ENCODE measurements around the gene LAMC1. TPM values are rescaled to one million over a fixed set of nuclear protein-coding genes. Genes with fewer than 3 reads are reported as not detected.

Gene LAMC1
- total RNA-seq, 1 experiment from 2014 or later, result 540 TPM

DNA sequence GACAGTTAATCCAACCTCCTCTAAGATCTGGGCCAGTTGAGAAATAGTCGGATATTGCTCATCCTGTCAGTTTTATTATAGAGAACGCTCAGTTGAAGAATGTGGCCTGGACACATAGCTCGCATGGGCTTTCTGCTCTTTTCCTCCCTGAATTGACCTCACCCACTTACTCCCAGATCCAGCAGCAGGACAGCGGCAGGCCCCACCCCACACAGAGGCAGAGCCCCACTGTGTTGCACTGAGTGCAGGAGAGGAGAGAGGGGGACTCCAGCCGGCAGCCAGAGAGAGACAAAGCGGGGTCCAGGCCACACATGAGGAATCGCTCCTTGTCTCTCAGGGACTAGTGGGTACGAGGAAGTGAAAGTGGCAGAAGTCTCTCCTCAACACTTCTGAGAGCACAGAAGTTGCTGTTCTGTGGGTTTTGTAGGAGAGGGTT lies 78.6 kb downstream of the LAMC1 start:
- DNase-seq (ENCODE audit: extremely low read depth, low read depth), result no peak

GRCh38 chr1:183103147-183103546 lies 79.9 kb downstream of the LAMC1 start:
- no peak for DNase-seq (ENCODE audit: extremely low read depth, low read depth)

GRCh38 chr1:183103577-183103976 lies 80.4 kb downstream of the LAMC1 start:
- DNase-seq (ENCODE audit: extremely low read depth, low read depth), result no peak

GRCh38 chr1:183105449-183105848 lies 82.2 kb downstream of the LAMC1 start:
- no peak for DNase-seq (ENCODE audit: extremely low read depth, low read depth)

DNA sequence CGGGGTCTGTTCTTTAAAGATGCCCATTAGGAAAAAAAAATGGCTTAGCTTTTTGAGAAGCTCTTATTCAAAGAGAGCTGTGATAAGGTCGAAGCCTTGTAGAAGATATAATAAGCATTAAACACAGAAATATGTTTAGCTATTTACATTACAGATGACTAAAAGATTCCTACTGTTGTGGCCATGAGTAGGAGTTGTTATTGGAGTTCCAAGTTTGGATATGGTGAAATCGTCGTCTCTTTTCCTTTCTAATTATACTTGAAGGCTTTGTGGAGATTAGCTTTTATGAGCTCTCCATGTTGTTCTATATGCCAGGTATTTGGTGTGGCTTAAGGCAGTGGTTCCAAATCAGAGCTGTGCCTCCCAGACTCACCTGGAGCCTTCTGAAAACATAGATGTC lies 82.9 kb downstream of the LAMC1 start:
- DNase-seq (ENCODE audit: extremely low read depth, low read depth), result no peak

DNA sequence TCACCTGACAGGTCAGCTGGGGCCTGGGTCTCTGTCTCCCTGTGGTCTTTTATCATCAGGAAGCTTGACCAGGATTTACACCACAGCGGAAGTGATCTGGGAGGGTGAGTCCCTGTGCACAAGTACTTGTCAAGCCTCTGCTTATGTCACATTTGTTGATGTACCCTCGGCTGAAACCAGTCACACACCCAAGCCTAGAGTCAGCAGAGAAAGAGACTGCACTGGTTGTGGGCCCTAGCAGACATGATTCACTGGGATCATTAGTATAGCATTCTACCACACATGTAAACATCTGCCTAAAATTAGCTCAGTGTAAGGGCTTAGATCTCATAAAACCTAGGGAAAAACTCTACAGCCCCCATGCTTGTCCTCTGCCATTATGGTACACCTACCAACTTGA lies 83.5 kb downstream of the LAMC1 start:
- DNase-seq (ENCODE audit: extremely low read depth, low read depth), result no peak

GRCh38 chr1:183110326-183110880 lies 87.2 kb downstream of the LAMC1 start:
- no peak for DNase-seq (ENCODE audit: extremely low read depth, low read depth)

DNA sequence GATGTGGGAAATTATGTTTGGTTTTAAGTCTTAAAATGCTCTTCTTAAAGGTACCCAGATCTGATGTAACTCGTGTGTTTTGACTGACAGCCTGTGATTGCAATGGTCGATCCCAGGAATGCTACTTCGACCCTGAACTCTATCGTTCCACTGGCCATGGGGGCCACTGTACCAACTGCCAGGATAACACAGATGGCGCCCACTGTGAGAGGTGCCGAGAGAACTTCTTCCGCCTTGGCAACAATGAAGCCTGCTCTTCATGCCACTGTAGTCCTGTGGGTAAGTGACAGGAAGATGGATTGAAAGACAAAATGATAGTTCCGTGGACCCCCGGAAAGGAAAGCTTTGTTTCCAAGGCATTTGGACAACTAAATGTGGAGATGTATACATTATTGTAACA lies 91.2 kb downstream of the LAMC1 start:
- DNase-seq (ENCODE audit: extremely low read depth, low read depth), result no peak

DNA sequence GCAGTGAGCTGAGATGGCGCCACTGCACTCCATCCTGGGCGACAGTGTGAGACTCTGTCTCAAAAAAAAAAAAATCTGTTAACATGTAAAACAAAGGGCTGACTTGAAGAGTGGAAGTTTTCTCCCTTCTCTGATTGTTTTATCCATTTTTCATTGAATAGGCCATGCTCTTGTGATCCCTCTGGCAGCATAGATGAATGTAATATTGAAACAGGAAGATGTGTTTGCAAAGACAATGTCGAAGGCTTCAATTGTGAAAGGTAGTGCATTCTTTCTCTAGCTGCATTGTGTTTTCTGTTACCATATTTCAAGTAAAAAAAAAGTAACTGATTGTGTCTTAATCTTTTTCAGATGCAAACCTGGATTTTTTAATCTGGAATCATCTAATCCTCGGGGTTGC lies 93.2 kb downstream of the LAMC1 start:
- DNase-seq (ENCODE audit: extremely low read depth, low read depth), result no peak

- DNase-seq (ENCODE audit: extremely low read depth, low read depth), result no peak
Measured at GRCh38 chr1:183121609-183122008, 98.4 kb downstream of the LAMC1 start.

GRCh38 chr1:183124259-183124658 lies 101.0 kb downstream of the LAMC1 start:
- no peak for DNase-seq (ENCODE audit: extremely low read depth, low read depth)

- no peak for DNase-seq (ENCODE audit: extremely low read depth, low read depth)
Measured at GRCh38 chr1:183125279-183125999, 102.2 kb downstream of the LAMC1 start.

- DNase-seq (ENCODE audit: extremely low read depth, low read depth), result no peak
Measured at GRCh38 chr1:183126000-183126366, 102.8 kb downstream of the LAMC1 start.

DNA sequence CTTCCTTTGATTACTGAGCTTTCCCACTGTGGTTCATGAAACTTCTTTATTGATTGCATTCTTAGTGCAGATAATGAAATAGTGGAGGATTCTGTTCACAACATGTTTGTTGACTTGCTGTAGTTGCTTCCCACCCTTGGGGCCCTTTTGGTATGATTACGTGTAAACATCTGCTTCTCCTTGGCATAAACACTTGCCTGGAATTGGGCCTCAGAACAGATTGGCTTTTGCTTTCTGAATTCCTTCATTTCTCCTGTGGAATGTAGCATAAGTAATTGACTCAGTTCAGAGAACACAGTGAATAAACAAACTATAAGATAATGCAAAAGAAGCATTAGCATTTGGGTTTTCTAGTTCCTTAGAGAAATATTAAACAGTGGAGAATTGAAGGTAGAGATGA lies 103.3 kb downstream of the LAMC1 start:
- DNase-seq (ENCODE audit: extremely low read depth, low read depth), result no peak

DNA sequence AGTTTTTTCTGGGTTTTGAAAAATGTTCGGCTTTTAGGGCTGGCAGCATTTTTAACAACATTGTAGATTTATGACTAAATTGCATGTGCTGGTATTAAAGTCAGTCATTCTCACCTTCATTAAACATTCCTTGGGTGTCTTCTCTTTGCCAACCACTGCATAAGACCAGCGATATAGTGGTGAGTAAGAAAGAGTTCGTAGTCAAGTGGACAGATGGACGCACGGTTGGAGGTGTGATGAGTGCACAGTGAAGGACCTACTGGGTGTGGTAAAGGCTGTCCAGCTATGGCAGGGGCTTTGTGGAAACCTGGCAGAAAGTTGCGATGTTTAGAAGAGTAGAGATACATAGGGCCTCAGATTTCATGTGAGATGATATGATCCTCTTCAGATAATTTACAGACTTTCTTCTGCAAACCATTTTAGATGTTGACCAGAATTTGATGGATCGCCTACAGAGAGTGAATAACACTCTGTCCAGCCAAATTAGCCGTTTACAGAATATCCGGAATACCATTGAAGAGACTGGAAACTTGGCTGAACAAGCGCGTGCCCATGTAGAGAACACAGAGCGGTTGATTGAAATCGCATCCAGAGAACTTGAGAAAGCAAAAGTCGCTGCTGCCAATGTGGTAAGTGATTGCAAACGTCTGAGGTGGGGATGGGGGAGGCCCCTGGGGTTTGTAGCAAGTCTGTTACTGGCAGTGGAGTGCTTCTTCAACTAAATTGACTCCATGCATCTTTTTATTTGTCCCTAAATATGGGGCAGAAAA lies 106.9 kb downstream of the LAMC1 start:
- no peak for DNase-seq (ENCODE audit: extremely low read depth, low read depth)

GRCh38 chr1:183131166-183131565 lies 107.9 kb downstream of the LAMC1 start:
- no peak for DNase-seq (ENCODE audit: extremely low read depth, low read depth)

- DNase-seq (ENCODE audit: extremely low read depth, low read depth), result no peak
Measured at GRCh38 chr1:183135336-183135735, 112.1 kb downstream of the LAMC1 start.

DNA sequence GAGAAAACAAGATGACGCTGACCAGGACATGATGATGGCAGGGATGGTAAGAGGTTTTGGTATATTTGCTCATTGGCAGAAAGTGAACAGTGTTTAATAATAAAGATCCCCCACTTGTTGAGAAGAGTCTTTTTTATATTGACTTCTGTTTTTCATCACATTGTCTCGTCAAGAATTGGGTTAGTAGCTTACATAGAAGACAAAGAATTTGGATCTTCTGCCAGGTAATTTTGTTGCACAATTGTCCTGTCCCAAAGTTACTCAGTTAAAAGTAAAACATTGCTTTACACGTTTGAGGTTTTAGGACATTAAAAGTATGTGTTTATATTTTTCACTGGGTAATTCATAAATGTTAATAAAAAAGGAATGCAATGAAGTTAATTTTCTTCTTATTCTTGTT lies 114.6 kb downstream of the LAMC1 start:
- DNase-seq (ENCODE audit: extremely low read depth, low read depth), result no peak

DNA sequence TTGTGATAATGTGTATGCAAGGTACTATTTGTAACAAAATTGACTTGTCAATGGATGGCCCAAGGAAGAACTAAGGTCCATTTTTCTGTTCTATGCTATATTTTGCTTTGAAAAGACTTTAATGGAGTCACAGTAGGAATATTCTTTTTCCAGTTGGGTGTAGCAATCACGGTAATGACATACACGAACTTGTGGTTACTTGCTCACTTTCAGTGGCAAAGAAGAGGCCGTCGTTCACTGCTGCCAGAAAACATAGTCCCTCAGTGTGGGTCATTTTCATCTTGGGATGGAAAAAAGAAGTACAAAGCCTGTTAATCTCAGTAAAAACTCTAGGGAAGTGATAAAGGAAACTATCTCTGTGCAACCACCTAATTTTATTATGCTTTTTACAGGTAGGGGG lies 115.1 kb downstream of the LAMC1 start:
- DNase-seq (ENCODE audit: extremely low read depth, low read depth), result no peak

DNA sequence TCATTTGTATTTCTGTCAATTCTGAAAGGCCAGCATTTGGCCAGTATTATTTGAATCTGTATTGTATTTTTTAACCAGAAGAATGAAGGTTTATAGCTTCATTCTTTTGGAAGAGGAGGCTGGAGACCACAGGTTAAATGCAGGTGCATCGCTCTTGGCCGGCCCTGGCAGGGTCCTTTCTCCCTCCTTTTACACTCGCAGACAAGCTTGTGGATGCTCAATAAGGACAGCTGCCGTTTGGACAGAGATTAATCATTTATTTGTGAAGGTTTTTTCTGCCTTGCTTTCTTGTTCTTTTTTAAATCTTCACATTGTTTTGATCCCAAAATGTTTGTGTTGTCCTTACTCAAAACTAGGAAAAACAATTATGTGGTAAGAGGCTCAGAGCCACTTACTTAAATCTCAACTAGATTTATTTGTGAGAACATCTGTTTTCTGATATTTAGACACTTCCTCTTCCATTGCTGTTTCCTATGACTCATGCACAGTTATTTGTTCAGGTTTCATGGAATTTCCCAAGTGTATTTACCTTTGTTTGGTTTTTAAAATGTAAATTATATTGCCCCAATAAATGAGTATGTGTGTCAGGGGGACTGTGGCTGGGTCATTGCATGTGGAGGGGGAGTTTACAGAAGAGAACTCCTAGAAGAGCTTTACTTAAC lies 116.2 kb downstream of the LAMC1 start:
- peak; percentile 25 for DNase-seq (ENCODE audit: extremely low read depth, low read depth)

GRCh38 chr1:183140633-183141032 lies 117.4 kb downstream of the LAMC1 start:
- no peak for DNase-seq (ENCODE audit: extremely low read depth, low read depth)
